GM23338 (cell line): ENCODE measurements around the gene KLHL26. TPM values are rescaled to one million over a fixed set of nuclear protein-coding genes. Genes with fewer than 3 reads are reported as not detected.

Experiments used
- ATAC-seq: fragments of 200-7000 bp; cut with Tn5 transposase; 3 replicates; pipeline ENCODE4 v1.9.1; 2020
- DNase-seq: peaks from one replicate; pipeline ENCODE4 v3.0.0-alpha.2; 2015; ENCODE audit warnings: low spot score
- H2AFZ ChIP-seq: fragments of 200-600 bp; sonication (generic); 2 replicates; pipeline ENCODE4 v1.8.0; 2016; ENCODE audit warnings: antibody characterized with exemption, mild to moderate bottlenecking, moderate library complexity
- H3F3A ChIP-seq: fragments of 200-600 bp; sonication (generic); replicated peaks from 2 replicates; pipeline ENCODE4 v1.8.0; 2017; ENCODE audit warnings: antibody characterized with exemption, mixed run types, low read depth
- H3K27ac ChIP-seq: fragments of 200-600 bp; sonication (generic); 2 replicates; pipeline ENCODE4 v1.6.1; 2016; ENCODE audit warnings: low read depth
- H3K27me3 ChIP-seq: fragments of 200-600 bp; sonication (generic); 2 replicates; pipeline ENCODE4 v1.8.0; 2016; ENCODE audit warnings: mild to moderate bottlenecking, mixed run types, moderate library complexity; ENCODE audit not compliant: insufficient read depth
- H3K36me3 ChIP-seq: fragments of 200-600 bp; sonication (generic); 2 replicates; pipeline ENCODE4 v1.8.0; 2016; ENCODE audit warnings: mild to moderate bottlenecking; ENCODE audit not compliant: insufficient read depth
- H3K4me1 ChIP-seq: fragments of 200-600 bp; sonication (generic); 2 replicates; pipeline ENCODE4 v1.8.0; 2016; ENCODE audit warnings: mild to moderate bottlenecking, moderate library complexity; ENCODE audit not compliant: insufficient read depth
- H3K4me2 ChIP-seq: fragments of 200-600 bp; sonication (generic); 2 replicates; pipeline ENCODE4 v1.7.1; 2017; ENCODE audit warnings: mixed run types
- H3K4me3 ChIP-seq: fragments of 200-600 bp; sonication (generic); 2 replicates; pipeline ENCODE4 v1.6.1; 2016; ENCODE audit warnings: mixed run types
- H3K79me2 ChIP-seq: fragments of 200-600 bp; sonication (generic); replicated peaks from 2 replicates; pipeline ENCODE4 v1.8.0; 2017; ENCODE audit warnings: mild to moderate bottlenecking; ENCODE audit not compliant: insufficient read depth
- H3K9me2 ChIP-seq: fragments of 200-600 bp; sonication (generic); 2 replicates; pipeline ENCODE4 v1.8.0; 2017; ENCODE audit not compliant: insufficient read depth
- H4K20me1 ChIP-seq: fragments of 200-600 bp; sonication (generic); replicated peaks from 2 replicates; pipeline ENCODE4 v1.8.0; 2017; ENCODE audit warnings: mild to moderate bottlenecking; ENCODE audit not compliant: insufficient read depth
- H3K27ac Mint-ChIP-seq: 2 replicates; pipeline ENCODE4 v1.8.0; 2020; ENCODE audit warnings: inconsistent platforms, mild to moderate bottlenecking, moderate library complexity, mixed read lengths
- H3K27me3 Mint-ChIP-seq: 3 replicates; pipeline ENCODE4 v1.8.0; 2022; ENCODE audit warnings: low read depth, mild to moderate bottlenecking, moderate library complexity, mixed read lengths, inconsistent platforms; ENCODE audit not compliant: insufficient read depth, poor library complexity
- H3K36me3 Mint-ChIP-seq: 3 replicates; pipeline ENCODE4 v1.8.0; 2021; ENCODE audit warnings: low read depth, mild to moderate bottlenecking, inconsistent platforms, moderate library complexity, mixed read lengths
- H3K4me1 Mint-ChIP-seq: 3 replicates; pipeline ENCODE4 v1.8.0; 2020; ENCODE audit warnings: mild to moderate bottlenecking, inconsistent platforms, mixed read lengths
- H3K4me3 Mint-ChIP-seq: 3 replicates; pipeline ENCODE4 v1.8.0; 2021; ENCODE audit warnings: moderate library complexity, mild to moderate bottlenecking, inconsistent platforms, mixed read lengths
- H3K9me3 Mint-ChIP-seq: 3 replicates; pipeline ENCODE4 v1.8.0; 2020; ENCODE audit warnings: moderate library complexity, mild to moderate bottlenecking, inconsistent platforms, mixed read lengths
- CREB1 ChIP-seq: fragments of 250-450 bp; sonication (Bioruptor Pico); IDR thresholded peaks from 2 replicates; pipeline ENCODE4 v1.5.0; 2020; ENCODE audit warnings: low read depth, mild to moderate bottlenecking, moderate library complexity
- POLR2AphosphoS5 ChIP-seq: IDR thresholded peaks from 2 replicates; pipeline ENCODE4 v1.6.1; 2016; ENCODE audit warnings: antibody characterized with exemption, low read depth
- ZNF114 ChIP-seq: fragments of 250-450 bp; sonication (Bioruptor Pico); IDR thresholded peaks from 2 replicates; pipeline ENCODE4 v1.5.0; 2020; ENCODE audit warnings: mild to moderate bottlenecking, moderate library complexity
- polyA plus RNA-seq: library from polyadenylated mRNA; unstranded; fragments of >200 nt; fragmentation: Nextera tagmentation; extraction: Ambion mirVana; gene quantifications from 2 replicates; pipeline ENCODE4 v1.2.1, GENCODE V29; 2016
- total RNA-seq: library from RNA; depleted of rRNA; stranded (reverse); fragments of >200 nt; shearing (Covaris generic); gene quantifications from 2 replicates; pipeline ENCODE4 v1.2.3, GENCODE V29; 2014
- TF ChIP-seq, protein P1 (sequence below): fragments of 250-450 bp; sonication (Bioruptor Pico); IDR thresholded peaks from 2 replicates; pipeline ENCODE4 v1.5.0; 2020; ENCODE audit warnings: mild to moderate bottlenecking, moderate library complexity
- TF ChIP-seq, protein P2 (sequence below), 2 experiments: fragments of 200-600 bp in 1 of 2; sonication (generic) in 1 of 2; conservative IDR thresholded peaks; 2 replicates each; pipeline versions ENCODE4 v1.5.1 to v1.6.1; 2016 to 2017; ENCODE audit warnings: antibody characterized with exemption in 2 of 2, low read depth in 2 of 2, mild to moderate bottlenecking in 2 of 2, moderate library complexity in 1 of 2
- TF ChIP-seq, protein P3 (sequence below): IDR thresholded peaks from one replicate; pipeline ENCODE4 v1.6.1; 2018; ENCODE audit warnings: antibody characterized with exemption; ENCODE audit not compliant: unreplicated experiment

The KLHL26 gene
- total and polyA plus RNA-seq, 2 experiments from 2014 or later = 3.6 to 11.2 TPM

DNA sequence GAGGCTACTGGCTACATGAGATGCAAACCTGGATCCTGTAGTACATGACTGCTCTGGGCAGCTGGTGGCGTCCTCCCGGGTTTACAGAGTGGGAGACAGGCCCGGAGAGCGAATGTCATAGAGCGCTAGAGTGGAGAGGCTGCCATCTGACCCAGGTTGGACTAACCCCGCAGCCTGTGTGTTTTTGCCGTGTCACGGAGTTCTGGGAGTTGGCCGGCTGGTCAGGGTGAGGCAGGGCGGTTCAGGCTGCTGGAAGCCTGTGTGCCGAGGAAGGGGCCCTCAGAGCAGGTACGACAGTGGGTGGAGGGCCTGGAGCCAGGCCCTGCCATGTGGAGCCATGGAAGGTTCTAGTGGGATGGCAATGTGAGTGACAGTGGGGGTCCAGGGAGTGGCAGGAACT is 59.2 kb downstream of the KLHL26 start (continued):
- TF ChIP-seq, protein P1, sequence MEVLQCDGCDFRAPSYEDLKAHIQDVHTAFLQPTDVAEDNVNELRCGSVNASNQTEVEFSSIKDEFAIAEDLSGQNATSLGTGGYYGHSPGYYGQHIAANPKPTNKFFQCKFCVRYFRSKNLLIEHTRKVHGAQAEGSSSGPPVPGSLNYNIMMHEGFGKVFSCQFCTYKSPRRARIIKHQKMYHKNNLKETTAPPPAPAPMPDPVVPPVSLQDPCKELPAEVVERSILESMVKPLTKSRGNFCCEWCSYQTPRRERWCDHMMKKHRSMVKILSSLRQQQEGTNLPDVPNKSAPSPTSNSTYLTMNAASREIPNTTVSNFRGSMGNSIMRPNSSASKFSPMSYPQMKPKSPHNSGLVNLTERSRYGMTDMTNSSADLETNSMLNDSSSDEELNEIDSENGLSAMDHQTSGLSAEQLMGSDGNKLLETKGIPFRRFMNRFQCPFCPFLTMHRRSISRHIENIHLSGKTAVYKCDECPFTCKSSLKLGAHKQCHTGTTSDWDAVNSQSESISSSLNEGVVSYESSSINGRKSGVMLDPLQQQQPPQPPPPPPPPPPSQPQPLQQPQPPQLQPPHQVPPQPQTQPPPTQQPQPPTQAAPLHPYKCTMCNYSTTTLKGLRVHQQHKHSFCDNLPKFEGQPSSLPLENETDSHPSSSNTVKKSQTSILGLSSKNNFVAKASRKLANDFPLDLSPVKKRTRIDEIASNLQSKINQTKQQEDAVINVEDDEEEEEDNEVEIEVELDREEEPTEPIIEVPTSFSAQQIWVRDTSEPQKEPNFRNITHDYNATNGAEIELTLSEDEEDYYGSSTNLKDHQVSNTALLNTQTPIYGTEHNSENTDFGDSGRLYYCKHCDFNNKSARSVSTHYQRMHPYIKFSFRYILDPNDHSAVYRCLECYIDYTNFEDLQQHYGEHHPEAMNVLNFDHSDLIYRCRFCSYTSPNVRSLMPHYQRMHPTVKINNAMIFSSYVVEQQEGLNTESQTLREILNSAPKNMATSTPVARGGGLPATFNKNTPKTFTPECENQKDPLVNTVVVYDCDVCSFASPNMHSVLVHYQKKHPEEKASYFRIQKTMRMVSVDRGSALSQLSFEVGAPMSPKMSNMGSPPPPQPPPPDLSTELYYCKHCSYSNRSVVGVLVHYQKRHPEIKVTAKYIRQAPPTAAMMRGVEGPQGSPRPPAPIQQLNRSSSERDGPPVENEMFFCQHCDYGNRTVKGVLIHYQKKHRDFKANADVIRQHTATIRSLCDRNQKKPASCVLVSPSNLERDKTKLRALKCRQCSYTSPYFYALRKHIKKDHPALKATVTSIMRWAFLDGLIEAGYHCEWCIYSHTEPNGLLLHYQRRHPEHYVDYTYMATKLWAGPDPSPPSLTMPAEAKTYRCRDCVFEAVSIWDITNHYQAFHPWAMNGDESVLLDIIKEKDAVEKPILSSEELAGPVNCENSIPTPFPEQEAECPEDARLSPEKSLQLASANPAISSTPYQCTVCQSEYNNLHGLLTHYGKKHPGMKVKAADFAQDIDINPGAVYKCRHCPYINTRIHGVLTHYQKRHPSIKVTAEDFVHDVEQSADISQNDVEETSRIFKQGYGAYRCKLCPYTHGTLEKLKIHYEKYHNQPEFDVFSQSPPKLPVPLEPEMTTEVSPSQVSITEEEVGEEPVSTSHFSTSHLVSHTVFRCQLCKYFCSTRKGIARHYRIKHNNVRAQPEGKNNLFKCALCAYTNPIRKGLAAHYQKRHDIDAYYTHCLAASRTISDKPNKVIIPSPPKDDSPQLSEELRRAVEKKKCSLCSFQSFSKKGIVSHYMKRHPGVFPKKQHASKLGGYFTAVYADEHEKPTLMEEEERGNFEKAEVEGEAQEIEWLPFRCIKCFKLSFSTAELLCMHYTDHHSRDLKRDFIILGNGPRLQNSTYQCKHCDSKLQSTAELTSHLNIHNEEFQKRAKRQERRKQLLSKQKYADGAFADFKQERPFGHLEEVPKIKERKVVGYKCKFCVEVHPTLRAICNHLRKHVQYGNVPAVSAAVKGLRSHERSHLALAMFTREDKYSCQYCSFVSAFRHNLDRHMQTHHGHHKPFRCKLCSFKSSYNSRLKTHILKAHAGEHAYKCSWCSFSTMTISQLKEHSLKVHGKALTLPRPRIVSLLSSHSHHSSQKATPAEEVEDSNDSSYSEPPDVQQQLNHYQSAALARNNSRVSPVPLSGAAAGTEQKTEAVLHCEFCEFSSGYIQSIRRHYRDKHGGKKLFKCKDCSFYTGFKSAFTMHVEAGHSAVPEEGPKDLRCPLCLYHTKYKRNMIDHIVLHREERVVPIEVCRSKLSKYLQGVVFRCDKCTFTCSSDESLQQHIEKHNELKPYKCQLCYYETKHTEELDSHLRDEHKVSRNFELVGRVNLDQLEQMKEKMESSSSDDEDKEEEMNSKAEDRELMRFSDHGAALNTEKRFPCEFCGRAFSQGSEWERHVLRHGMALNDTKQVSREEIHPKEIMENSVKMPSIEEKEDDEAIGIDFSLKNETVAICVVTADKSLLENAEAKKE = no peak
- no peak for TF ChIP-seq CREB1
- TF ChIP-seq, protein P2, sequence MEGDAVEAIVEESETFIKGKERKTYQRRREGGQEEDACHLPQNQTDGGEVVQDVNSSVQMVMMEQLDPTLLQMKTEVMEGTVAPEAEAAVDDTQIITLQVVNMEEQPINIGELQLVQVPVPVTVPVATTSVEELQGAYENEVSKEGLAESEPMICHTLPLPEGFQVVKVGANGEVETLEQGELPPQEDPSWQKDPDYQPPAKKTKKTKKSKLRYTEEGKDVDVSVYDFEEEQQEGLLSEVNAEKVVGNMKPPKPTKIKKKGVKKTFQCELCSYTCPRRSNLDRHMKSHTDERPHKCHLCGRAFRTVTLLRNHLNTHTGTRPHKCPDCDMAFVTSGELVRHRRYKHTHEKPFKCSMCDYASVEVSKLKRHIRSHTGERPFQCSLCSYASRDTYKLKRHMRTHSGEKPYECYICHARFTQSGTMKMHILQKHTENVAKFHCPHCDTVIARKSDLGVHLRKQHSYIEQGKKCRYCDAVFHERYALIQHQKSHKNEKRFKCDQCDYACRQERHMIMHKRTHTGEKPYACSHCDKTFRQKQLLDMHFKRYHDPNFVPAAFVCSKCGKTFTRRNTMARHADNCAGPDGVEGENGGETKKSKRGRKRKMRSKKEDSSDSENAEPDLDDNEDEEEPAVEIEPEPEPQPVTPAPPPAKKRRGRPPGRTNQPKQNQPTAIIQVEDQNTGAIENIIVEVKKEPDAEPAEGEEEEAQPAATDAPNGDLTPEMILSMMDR (conservative IDR thresholded peaks at IDR 0.05; ENCODE audit: low read depth in 2 of 2) = no peak

DNA sequence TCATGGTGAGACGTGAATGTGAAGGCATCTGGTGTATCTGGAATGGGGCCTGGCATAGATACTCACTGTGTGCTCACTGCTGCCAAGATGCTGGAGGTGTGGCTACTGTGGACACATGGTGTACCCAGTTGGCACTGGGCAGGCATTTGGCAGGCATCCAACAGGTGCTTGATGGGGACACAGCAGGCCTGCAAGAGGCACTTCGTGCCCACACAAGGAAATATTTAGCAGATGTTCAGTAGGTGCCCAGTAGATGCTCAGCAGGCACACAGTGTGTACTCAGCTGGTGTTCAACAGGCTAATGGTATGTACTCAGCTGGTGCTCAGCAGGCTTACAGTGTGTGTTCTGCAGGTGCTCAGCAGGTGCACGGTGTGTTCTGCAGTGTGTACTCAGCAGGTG is 60.9 kb downstream of the KLHL26 start:
- Mint-ChIP-seq H3K36me3 (no peaks in the 10 kb centered on the region), H3K4me3 (no peak overlapping the region), H3K9me3 (no peaks in the 10 kb centered on the region), H3K27ac (no peak overlapping the region), H3K27me3 (peaks cover 20% of the 10 kb centered on the region), H3K4me1 (peaks cover 21% of the 10 kb centered on the region)
- ATAC-seq (no peak), DNase-seq (no peak)
- Histone ChIP-seq H3K36me3 (no peaks in the 10 kb centered on the region), H4K20me1 (peaks cover 33% of the 10 kb centered on the region; the same call in 1 of the 2 replicates), H2AFZ (no peak overlapping the region), H3K27ac (no peak overlapping the region), H3K4me2 (no peak overlapping the region), H3K79me2 (peaks cover 31% of the 10 kb centered on the region), H3K9me2 (no peaks in the 10 kb centered on the region), H3F3A (peaks cover 20% of the 10 kb centered on the region), H3K27me3 (no peaks in the 10 kb centered on the region), H3K4me3 (no peak overlapping the region), H3K4me1 (peaks cover 14% of the 10 kb centered on the region)
- TF ChIP-seq CREB1 (no peak), POLR2AphosphoS5 (no peak), ZNF114 (CRISPR knock-in tag) (no peak)
- TF ChIP-seq, protein P3, sequence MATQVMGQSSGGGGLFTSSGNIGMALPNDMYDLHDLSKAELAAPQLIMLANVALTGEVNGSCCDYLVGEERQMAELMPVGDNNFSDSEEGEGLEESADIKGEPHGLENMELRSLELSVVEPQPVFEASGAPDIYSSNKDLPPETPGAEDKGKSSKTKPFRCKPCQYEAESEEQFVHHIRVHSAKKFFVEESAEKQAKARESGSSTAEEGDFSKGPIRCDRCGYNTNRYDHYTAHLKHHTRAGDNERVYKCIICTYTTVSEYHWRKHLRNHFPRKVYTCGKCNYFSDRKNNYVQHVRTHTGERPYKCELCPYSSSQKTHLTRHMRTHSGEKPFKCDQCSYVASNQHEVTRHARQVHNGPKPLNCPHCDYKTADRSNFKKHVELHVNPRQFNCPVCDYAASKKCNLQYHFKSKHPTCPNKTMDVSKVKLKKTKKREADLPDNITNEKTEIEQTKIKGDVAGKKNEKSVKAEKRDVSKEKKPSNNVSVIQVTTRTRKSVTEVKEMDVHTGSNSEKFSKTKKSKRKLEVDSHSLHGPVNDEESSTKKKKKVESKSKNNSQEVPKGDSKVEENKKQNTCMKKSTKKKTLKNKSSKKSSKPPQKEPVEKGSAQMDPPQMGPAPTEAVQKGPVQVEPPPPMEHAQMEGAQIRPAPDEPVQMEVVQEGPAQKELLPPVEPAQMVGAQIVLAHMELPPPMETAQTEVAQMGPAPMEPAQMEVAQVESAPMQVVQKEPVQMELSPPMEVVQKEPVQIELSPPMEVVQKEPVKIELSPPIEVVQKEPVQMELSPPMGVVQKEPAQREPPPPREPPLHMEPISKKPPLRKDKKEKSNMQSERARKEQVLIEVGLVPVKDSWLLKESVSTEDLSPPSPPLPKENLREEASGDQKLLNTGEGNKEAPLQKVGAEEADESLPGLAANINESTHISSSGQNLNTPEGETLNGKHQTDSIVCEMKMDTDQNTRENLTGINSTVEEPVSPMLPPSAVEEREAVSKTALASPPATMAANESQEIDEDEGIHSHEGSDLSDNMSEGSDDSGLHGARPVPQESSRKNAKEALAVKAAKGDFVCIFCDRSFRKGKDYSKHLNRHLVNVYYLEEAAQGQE = no peak
